H9 (cell line): ENCODE data around the gene ASXL1. TPM values are rescaled to one million over a fixed set of nuclear protein-coding genes. Genes with fewer than 3 reads are reported as not detected.

Experiments
- DNase-seq: peaks from one replicate; pipeline ENCODE4 v3.0.0-alpha.2; 2017
- H2AFZ ChIP-seq: one replicate; pipeline ENCODE4 v1.6.1; 2013; ENCODE audit warnings: mild to moderate bottlenecking, low read length, control low read depth, moderate library complexity
- H2AK5ac ChIP-seq: 2 replicates; pipeline ENCODE4 v1.6.1; 2013; ENCODE audit warnings: low read length, control low read depth, mixed read lengths; ENCODE audit not compliant: insufficient read length
- H2BK120ac ChIP-seq: one replicate; pipeline ENCODE4 v1.6.1; 2013; ENCODE audit warnings: low read depth, mild to moderate bottlenecking, low read length, control low read depth, inconsistent platforms; ENCODE audit not compliant: poor library complexity, severe bottlenecking
- H2BK12ac ChIP-seq: 2 replicates; pipeline ENCODE4 v1.6.1; 2013; ENCODE audit warnings: low read length, control low read depth, mixed read lengths, low read depth; ENCODE audit not compliant: insufficient read length
- H2BK15ac ChIP-seq: 2 replicates; pipeline ENCODE4 v1.6.1; 2013; ENCODE audit warnings: low read depth, low read length, control low read depth
- H2BK20ac ChIP-seq: one replicate; pipeline ENCODE4 v1.6.1; 2013; ENCODE audit warnings: low read depth, mild to moderate bottlenecking, low read length, control low read depth, inconsistent platforms; ENCODE audit not compliant: poor library complexity, severe bottlenecking
- H2BK5ac ChIP-seq: 2 replicates; pipeline ENCODE4 v1.6.1; 2013; ENCODE audit warnings: low read length, control low read depth, mixed read lengths; ENCODE audit not compliant: insufficient read length
- H3K14ac ChIP-seq: 2 replicates; pipeline ENCODE4 v1.6.1; 2013; ENCODE audit warnings: low read length, control low read depth; ENCODE audit not compliant: insufficient read depth
- H3K18ac ChIP-seq: 2 replicates; pipeline ENCODE4 v1.6.1; 2013; ENCODE audit warnings: low read depth, mild to moderate bottlenecking, mixed read lengths, low read length, control low read depth; ENCODE audit not compliant: insufficient read length
- H3K23ac ChIP-seq: 2 replicates; pipeline ENCODE4 v1.6.1; 2013; ENCODE audit warnings: low read length, control low read depth, mixed read lengths, low read depth; ENCODE audit not compliant: insufficient read length
- H3K23me2 ChIP-seq: 2 replicates; pipeline ENCODE4 v1.6.1; 2013; ENCODE audit warnings: low read depth, mild to moderate bottlenecking, mixed read lengths, low read length, control low read depth; ENCODE audit not compliant: insufficient read length, poor library complexity, severe bottlenecking
- H3K27ac ChIP-seq: 2 replicates; pipeline ENCODE4 v1.5.1; 2013; ENCODE audit warnings: low read length, control low read depth, mixed read lengths, low read depth; ENCODE audit not compliant: insufficient read length
- H3K27me3 ChIP-seq: 2 replicates; pipeline ENCODE4 v1.6.1; 2013; ENCODE audit warnings: low read length, control low read depth, inconsistent platforms; ENCODE audit not compliant: insufficient read depth
- H3K4ac ChIP-seq: 2 replicates; pipeline ENCODE4 v1.6.1; 2013; ENCODE audit warnings: low read depth, mild to moderate bottlenecking, control low read depth, inconsistent platforms, low read length, moderate library complexity
- H3K4me1 ChIP-seq: 2 replicates; pipeline ENCODE4 v1.6.1; 2013; ENCODE audit warnings: low read length, control low read depth, inconsistent platforms; ENCODE audit not compliant: insufficient read depth
- H3K4me2 ChIP-seq: 2 replicates; pipeline ENCODE4 v1.6.1; 2013; ENCODE audit warnings: low read length, control low read depth, mixed read lengths; ENCODE audit not compliant: insufficient read length, insufficient read depth
- H3K56ac ChIP-seq: 2 replicates; pipeline ENCODE4 v1.6.1; 2013; ENCODE audit warnings: low read depth, mild to moderate bottlenecking, mixed read lengths, low read length, control low read depth; ENCODE audit not compliant: insufficient read length
- H3K79me1 ChIP-seq: 2 replicates; pipeline ENCODE4 v1.6.1; 2013; ENCODE audit warnings: low read depth, mild to moderate bottlenecking, moderate library complexity, low read length, control low read depth, inconsistent platforms; ENCODE audit not compliant: insufficient read depth, poor library complexity, severe bottlenecking
- H3K79me2 ChIP-seq: 2 replicates; pipeline ENCODE4 v1.6.1; 2013; ENCODE audit warnings: low read length, control low read depth, inconsistent platforms; ENCODE audit not compliant: insufficient read depth
- H3K9ac ChIP-seq: 2 replicates; pipeline ENCODE4 v1.6.1; 2013; ENCODE audit warnings: low read length, control low read depth, mixed read lengths; ENCODE audit not compliant: insufficient read length; ENCODE audit errors: extremely low read depth
- H3K9me3 ChIP-seq: one replicate; pipeline ENCODE4 v1.6.1; 2013; ENCODE audit warnings: low read depth, low read length, inconsistent platforms; ENCODE audit not compliant: control insufficient read depth
- H3T11ph ChIP-seq: one replicate; pipeline ENCODE4 v1.6.1; 2013; ENCODE audit warnings: mild to moderate bottlenecking, low read length, control low read depth, inconsistent platforms
- H4K20me1 ChIP-seq: one replicate; pipeline ENCODE4 v1.6.1; 2013; ENCODE audit not compliant: control insufficient read depth, insufficient read length, insufficient read depth
- H4K5ac ChIP-seq: 2 replicates; pipeline ENCODE4 v1.6.1; 2013; ENCODE audit warnings: low read depth, mild to moderate bottlenecking, mixed read lengths, low read length, control low read depth; ENCODE audit not compliant: insufficient read length
- H4K8ac ChIP-seq: replicated peaks from 2 replicates; pipeline ENCODE4 v1.6.1; 2013; ENCODE audit warnings: low read length, control low read depth, mixed read lengths, low read depth; ENCODE audit not compliant: insufficient read length
- H4K91ac ChIP-seq: 2 replicates; pipeline ENCODE4 v1.6.1; 2013; ENCODE audit warnings: low read depth, mild to moderate bottlenecking, moderate library complexity, mixed read lengths, low read length, control low read depth; ENCODE audit not compliant: insufficient read length
- H3K27ac Mint-ChIP-seq, 3 experiments: 2 replicates in 2 of 3; 3 replicates in 1 of 3; pipeline ENCODE4 v1.8.0; 2020 to 2021; ENCODE audit warnings: mixed read lengths in 3 of 3, mild to moderate bottlenecking in 1 of 3, moderate library complexity in 1 of 3
- H3K27me3 Mint-ChIP-seq: 2 replicates; pipeline ENCODE4 v1.8.0; 2021; ENCODE audit warnings: low read depth, mild to moderate bottlenecking, moderate library complexity, mixed read lengths
- H3K36me3 Mint-ChIP-seq, 3 experiments: 2 replicates in 2 of 3; 3 replicates in 1 of 3; pipeline ENCODE4 v1.8.0; 2020 to 2021; ENCODE audit warnings: low read depth in 3 of 3, mixed read lengths in 3 of 3; ENCODE audit not compliant: insufficient read depth in 1 of 3
- H3K4me1 Mint-ChIP-seq, 2 experiments: 2 replicates each; pipeline ENCODE4 v1.8.0; 2020; ENCODE audit warnings: mixed read lengths in 2 of 2
- H3K4me3 Mint-ChIP-seq, 2 experiments: 2 replicates in 1 of 2; 3 replicates in 1 of 2; pipeline ENCODE4 v1.8.0; 2020 to 2021; ENCODE audit warnings: mild to moderate bottlenecking in 2 of 2, mixed read lengths in 2 of 2, moderate library complexity in 1 of 2
- H3K9me3 Mint-ChIP-seq, 2 experiments: 2 replicates in 1 of 2; 3 replicates in 1 of 2; pipeline ENCODE4 v1.8.0; 2020; ENCODE audit warnings: mild to moderate bottlenecking in 2 of 2, mixed read lengths in 2 of 2, moderate library complexity in 1 of 2
- CTCF ChIP-seq: fragments of 200-600 bp; sonication (generic); conservative IDR thresholded peaks from 3 replicates; pipeline ENCODE4 v1.8.0; 2021; ENCODE audit warnings: antibody characterized with exemption, mild to moderate bottlenecking
- WGBS: extraction: QIAGEN DNeasy Blood & Tissue Kit; methylation state at CpG from one replicate; pipeline ENCODE4 v1.1.7; 2013; ENCODE audit warnings: missing lambda C conversion rate, low lambda C conversion rate, mixed read lengths; ENCODE audit not compliant: insufficient read length; ENCODE audit errors: extremely low coverage; 5-methylcytosine and 5-hydroxymethylcytosine counted together
- total RNA-seq: library from RNA; stranded (reverse); gene quantifications from 2 replicates; pipeline ENCODE4 v1.2.1, GENCODE V29; 2021

Gene ASXL1
- total RNA-seq, 1 experiment from 2014 or later, result 39.5 TPM

DNA sequence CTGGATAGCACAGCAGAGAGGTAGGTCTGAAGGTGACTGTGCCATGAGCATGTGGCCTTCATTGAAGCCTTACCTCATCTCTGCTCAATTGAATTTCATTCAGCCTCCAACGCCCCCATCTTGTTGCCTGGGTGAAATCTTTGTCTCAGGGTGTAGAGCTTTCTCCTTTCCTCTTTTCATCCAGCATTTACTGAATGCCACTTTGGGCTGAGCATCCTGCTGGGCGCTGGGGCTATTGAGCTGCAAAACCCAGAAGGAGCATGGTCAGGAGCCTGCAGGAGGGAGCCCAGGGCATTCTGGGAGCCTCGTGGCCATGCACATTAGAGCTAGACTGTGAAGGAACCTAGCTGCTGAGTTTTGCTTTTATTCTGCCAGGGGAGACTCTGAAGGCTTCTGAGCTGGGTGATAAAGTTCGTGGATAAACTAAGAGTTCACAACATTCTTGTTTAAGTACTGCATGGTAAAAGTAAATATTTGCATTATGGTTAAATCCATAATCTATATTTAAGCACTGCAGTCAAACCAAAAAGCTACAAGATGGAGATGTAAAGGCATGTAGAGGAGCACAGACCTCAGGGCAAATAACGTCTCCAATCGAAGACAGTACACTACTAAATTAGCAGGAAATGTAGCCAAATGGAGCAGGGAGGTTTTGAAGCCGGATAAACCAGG, 13.2 kb upstream of the ASXL1 start:
- Histone ChIP-seq H3T11ph (no peak overlapping the region), H2BK20ac (no peak overlapping the region), H3K4ac (no peak overlapping the region), H2BK5ac (no peak overlapping the region), H2BK12ac (no peak overlapping the region), H3K23me2 (no peaks in the 10 kb centered on the region), H2AK5ac (no peak overlapping the region), H4K5ac (no peak overlapping the region), H3K4me2 (no peak overlapping the region), H3K4me1 (no peaks in the 10 kb centered on the region; the same call in none of the 2 replicates), H2BK120ac (no peak overlapping the region), H3K56ac (no peak overlapping the region), H3K23ac (no peak overlapping the region), H3K27me3 (no peaks in the 10 kb centered on the region), H3K27ac (no peak overlapping the region), H4K8ac (no peak overlapping the region), H3K79me1 (no peaks in the 10 kb centered on the region), H3K79me2 (no peaks in the 10 kb centered on the region), H3K9ac (no peak overlapping the region), H2AFZ (no peak overlapping the region), H3K18ac (no peak overlapping the region), H4K20me1 (no peaks in the 10 kb centered on the region), H3K9me3 (no peaks in the 10 kb centered on the region), H4K91ac (no peak overlapping the region), H3K14ac (no peak overlapping the region), H2BK15ac (no peak overlapping the region)
- Mint-ChIP-seq H3K9me3 (no peaks in the 10 kb centered on the region), H3K4me1 (peaks cover 11% of the 10 kb centered on the region in 2 experiments), H3K4me3 (peak overlapping the region in 1 of 2 experiments; percentile 3; a peak in 1 of 5 replicates), H3K27me3 (peaks cover 27% of the 10 kb centered on the region), H3K36me3 (no peaks in the 10 kb centered on the region), H3K27ac (peak overlapping the region in 2 of 3 experiments; percentile 31 to 83; a peak in 5 of 7 replicates)
- TF ChIP-seq CTCF, result no peak
- WGBS, result no CpG with 5 or more reads among the region's 7 CpGs
- DNase-seq, result peak; percentile 48
